Left renal cortex interstitium (tissue), 4 donors: Measurements from ENCODE around the gene GPR132. TPM values are rescaled to one million over a fixed set of nuclear protein-coding genes. Genes with fewer than 3 reads are reported as not detected.

Source experiments
- DNase-seq, 4 donors: peaks; one replicate each; pipeline ENCODE4 v3.0.0-alpha.2; 2013; ENCODE audit warnings: low read depth in 4 of 4, low spot score in 2 of 4, missing footprints in 1 of 4
- polyA plus RNA-seq, 4 donors: library from polyadenylated mRNA; unstranded; fragments of 120-200 nt; gene quantifications; one replicate each; pipeline ENCODE4 v1.2.1, GENCODE V29; 2013; ENCODE audit not compliant: insufficient read length in 4 of 4

GPR132 gene
- polyA plus RNA-seq, 4 donors: 0.31 to 0.86 (median 0.60) TPM

DNA sequence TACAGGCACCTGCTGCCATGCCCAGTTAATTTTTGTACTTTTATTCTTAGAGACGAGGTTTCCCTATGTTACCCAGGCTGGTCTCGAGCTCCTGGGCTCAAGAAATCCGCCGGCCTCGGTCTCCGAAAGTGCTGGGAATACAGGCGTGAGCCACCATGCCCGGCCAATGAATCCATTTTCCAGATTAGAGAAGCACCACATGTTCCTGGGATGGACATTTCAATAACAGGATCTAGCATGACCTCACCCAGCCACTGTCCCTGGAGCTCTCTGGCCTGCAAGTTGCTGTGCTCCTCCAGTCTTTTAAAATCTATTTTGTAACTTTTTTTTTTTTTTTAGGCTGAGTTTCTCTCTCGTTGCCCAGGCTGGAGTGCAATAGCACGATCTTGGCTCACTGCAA, 2.2 kb downstream of the GPR132 start:
- no peak for DNase-seq

DNA sequence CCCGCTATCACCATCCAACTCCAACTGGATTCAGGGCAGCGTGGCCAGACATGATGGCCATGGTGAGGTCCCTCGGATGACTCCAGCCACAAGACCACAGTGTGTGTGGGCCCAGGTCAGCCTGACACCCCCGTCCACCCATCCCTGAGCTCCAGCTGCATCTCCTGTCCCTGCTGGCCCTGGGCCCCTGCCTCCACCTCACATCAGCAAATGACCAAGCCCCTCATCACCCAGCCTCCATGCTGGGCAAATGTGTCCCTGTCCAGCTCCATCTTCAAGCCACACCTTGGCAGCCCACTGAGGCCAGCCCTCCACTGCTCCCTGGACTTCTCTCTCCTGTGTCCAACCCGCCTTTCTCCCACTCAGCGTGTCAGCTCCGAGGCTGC, 3.2 kb downstream of the GPR132 start:
- DNase-seq: no peak

DNA sequence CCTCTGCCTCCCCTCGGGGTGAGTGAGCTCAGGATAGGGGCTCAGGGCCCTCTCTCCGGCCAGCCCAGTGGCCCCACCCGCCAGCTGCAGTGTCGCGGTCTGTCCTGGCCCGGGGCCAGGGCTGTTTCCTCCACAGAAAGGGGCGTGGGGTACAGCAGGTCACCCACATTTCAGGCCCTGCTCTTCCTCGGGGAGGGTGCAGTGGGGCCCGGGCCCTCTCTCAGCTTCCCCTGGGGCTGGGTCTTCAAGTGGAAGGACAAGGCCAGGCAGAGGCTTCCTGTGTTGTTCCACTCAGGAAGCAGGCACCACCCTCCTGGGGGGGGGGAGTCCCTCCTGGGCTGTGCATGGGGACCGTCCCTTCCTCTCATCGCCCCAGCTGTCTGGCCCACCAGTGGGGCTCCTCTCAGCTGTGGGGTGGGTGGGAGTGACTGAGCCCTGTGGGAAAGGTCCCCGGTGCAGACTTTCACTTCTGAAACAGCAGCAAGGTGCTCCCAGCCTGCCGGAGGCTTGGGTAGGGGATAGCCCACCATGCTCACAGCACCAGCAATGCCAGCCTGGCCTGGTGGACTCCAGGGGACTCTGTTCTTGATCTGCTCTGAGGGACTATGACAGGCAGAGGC, 3.7 kb downstream of the GPR132 start:
- DNase-seq: no peak

DNA sequence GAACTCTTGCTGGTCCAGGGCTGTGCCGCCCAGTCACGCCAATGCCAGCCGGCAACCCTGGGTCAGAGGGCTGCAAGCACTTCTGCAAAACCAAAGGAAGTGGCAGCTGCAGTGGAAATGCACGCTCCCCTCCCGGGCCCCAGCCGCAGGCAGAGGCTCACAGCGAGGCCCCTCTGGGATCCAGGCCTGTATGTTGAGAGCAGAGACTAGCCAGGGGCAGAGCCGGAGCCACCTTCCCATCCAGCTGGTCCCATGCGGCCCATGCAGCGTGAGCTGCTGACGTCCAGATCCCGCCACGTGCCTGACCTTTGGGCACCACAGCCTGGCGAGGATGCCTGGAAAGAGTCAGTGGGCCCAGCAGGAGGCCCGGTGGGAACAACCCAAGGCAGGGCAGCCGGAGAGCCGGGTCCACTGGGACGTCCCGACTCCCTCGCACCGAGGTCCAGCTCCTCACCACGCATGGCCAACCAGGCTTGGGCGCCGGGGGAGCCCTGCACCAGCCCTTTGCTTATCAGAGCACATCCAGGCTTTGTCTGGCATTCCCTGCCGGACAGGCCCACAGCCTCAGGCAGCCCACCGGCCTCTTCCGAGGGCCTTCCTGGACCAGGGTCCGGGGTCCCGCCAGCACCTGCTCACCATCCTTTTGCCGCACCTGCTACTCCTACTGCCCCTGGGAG, 4.3 kb downstream of the GPR132 start:
- DNase-seq: no peak

DNA sequence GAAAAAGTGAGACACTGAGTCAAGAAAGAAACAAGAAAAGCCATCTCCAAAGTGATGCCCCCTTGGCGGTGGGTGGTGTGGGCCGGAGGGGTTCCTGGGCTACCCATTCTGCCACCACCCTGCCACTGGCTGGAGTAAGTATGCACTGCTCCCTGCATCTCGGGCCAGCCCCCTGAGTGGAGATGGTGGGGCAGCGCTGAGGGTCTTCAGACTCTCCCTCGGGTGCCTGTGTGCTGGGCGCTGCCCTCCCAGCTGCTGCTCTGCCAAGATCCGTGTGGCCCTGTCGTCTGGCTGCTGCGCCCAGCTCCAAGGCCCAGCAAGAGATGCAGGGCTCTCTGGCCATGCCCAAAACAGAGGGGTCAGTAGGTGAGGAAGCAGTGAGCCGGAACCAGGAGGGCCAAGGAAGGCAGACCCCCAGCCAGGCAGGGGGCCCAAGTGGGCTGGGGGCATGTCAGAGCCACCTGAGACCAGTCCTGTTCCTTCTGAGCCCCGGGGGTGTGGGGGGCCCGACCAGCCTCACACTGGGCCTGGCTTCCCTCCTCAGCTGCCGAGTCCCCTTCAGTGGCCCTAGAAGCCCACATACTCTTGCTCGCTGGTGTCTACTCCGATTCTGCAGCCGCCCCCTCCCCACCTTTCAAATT, 5.2 kb downstream of the GPR132 start:
- DNase-seq: no peak

DNA sequence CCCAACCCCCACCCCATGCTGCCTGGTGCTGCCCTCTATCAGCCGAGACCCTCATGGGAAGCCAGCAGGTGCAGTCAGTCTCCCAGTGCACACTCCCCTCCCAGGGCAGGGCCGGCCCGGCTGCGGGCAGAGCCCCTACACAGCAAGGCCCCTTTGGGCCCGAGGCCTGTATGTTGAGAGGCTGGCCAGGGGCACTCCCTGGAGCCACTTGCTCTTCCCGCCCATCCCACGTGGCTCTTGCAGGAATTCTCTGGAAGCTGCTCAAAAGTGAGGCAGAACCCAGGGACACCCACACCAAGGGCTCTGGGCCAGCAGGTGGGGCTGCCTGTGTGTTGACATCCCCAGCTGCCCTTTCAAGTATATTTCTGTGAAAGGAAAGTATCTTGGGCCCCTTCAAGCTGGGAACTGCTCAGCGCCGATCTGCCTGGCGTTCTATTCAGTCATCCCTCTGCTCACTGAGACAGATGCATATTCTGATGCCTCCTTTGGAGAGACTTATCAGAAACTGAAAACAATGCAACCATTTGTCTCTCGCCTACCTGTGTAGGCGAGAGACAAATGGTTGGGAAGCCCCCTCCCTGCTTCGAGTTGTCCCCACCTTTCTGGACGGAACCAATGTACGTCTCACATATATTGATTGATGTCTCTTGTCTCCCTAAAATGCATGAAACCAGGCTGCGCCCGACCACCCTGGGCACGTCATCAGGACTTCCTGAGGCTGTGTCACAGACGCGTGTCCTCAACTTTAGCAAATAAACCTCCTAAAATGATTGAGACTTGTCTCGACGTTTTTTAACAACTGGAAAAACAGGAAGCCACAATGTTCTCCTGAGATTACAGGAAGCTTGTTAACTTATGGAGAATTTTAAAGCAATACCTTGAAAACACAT, 6.0 kb downstream of the GPR132 start:
- DNase-seq: no peak

DNA sequence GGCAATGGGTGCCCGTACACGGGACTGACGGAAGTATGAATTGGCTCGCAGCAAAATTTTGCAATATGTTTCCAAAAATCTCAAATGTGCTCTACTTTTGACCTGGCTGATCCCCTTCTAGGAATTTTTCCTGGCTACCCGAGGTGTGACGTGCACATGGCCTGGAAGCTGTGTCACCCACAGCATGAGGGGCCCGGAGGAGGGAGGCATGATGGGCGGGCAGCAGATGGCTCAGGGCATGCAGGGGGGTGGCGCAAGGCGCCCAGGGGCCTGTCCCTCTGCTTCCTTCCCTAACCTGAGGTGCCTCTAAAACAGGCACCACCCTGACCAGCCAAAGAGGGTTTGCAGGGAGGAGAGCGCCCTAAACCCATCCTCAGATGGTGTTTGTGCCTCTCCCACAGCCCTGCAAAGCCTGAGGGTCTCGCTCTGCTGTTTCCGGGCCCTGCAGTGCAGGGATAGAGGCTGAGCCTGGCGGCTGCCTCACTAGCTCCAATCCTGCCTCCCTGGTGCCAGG, 6.7 kb downstream of the GPR132 start:
- DNase-seq: no peak

DNA sequence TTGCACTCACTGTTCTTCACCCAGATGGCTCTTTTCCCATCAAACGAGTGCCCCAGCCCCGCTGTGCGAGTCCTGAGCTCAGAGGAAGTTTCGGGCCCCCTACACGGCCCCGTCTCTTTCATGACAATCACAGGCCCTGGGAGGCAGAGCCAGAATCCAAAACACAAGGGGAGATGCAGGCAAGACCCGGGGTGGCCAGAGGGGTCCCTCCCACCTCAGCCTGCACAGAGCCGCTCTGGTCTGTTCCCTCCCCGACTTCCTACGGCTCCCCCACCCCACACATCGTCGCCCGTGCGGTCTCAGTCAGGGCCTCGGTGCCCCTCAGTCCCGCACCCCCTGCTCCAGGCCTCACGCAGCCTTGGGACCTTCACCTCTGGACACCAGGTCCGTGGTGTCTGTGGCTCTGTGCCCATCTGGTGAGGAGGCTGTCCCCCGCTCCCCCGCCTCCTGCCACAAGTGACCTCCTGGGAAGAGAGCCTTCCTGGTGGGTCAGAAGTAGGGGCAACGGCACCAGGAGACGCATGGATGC, 8.9 kb downstream of the GPR132 start:
- no peak for DNase-seq

DNA sequence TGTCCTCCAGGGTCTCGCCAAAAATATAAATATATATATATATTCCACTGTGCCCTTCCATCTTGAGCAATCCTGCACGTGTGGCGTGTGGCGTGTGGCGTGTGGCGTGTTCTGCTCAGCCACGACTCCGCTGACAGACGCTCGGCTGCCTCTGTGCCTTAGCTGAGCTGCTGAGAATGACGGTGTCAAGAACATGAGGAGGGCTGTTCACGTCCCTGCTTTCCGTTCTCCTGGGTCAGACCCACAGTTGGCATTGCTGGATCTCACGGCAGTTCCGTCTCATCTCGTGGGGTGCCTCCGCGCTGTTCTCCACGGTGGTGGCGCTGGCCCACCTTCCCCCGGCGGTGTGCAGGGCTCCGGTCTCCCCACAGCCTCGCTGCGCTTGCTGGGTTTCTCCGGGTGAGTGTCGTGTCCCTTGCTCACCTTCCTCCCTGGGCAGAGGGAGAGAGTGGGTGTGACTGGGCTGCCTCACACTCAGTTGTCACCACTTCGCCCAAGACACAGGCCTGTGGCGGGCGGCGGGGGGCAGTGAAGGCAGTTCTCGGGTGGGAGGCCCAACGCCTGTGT, 9.4 kb downstream of the GPR132 start:
- no peak for DNase-seq

DNA sequence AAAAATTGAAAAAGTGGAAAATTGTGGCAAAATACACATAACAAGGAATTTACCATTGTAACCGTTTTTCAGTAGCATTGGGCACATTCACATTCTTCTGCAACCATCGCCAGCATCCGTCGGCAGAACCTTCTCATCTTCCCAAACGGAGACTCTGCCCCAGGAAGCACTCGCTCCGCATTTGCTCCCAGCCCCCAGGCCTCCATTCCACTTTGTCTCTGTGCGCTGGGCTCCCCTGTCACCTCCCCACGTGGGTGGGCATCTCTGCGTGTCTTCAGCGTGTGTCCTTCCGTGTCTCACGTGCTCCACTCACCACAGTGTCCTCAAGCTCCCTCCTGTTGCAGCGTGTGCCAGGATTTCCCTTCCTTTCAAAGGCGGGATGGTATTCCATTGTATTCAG, 9.9 kb downstream of the GPR132 start:
- DNase-seq: no peak

DNA sequence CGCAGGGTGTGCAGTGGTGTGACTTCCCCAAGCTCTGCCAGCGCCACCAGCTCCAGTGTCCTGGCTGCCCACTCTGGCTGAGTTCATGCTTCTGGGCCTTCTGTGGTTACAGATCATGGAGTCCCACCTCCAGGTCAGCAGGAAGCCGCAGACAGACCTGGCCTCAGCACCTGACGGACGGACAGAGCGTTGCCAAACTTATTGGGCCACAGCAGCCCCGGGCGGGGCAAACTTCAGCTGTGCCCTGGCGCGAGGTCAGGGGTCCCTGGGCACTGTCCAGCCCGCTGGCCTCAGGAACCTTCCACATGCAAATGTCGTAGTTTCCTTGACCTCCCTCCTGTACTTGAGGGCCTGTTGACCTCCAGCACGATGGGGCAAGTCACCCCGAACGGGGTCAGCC, 11.2 kb downstream of the GPR132 start:
- DNase-seq: no peak

DNA sequence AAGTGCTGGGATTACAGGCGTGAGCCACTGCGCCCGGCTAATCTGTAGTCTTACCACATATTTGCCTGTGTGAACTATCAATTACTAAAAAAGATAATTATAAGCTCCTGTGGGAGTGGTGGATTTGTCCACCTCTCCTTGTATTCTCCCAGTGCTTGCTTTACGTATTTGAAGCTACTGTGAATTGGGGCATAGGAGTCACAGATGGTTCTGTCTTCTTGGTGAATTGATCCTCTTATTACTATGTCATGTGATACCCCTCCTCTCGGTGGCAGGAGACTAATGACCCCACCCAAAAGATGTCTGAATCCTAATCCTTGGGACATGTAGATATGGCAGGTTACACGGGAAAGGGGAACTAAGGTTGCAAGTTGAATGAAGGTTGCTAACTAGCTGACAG, 11.8 kb downstream of the GPR132 start:
- DNase-seq: no peak

DNA sequence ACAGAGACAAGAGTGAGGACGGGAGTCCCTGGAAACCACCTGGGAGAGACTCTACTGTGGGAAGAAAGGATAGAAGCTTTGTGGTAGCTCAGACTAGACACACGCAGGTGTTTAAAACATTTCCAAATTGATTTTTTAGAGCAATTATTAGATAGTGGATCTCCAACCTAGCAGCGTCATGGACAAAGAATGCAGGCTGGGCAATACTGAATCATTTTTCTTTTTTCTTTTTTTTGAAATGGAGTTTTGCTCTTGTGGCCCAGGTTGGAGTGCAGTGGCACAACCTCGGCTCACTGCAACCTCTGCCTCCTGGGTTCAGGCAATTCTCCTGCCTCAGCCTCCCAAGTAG, 13.1 kb downstream of the GPR132 start:
- no peak for DNase-seq

DNA sequence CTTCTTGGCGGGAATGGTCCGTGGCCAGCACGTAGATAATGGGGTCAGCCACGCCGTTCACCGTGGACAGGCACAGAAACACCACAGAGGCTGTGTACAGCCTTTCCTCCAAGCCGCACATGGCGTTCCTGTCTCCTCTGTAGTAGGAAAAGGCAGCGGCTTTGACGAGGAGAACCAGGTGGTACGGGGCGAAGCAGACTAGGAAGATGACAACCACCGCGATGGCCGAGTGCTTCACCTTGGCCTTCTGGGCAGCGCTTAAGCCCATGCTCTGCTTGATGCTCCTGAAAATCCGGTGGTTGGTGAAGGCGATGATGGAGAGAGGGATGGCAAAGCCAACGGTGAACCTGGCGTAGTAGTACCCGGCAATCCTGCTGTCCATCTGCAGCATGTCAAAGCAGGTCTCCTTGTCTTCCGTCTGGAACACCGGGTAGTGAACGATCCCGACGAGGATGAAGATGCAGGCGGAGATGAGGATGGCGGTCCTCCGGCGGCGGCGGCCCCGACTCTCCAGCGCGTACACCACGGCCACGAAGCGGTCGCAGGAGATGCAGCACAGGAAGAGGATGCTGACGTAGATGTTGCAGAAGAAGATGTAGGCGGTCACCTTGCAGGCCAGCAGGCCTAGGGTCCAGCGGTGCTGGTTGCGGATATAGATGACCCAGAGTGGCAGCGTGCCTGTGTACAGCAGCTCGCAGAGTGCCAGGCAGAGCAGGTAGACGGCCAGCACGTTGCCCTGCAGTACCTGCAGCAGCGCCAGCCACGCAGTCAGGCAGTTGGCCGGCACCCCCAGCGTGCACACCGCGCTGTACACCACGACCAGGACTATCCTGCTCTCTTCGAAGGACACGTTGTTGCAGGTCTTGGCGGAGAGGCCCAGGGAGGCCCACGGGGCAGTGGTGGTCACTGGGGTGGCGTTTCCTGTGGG, 13.8 kb downstream of the GPR132 start:
- no peak for DNase-seq

DNA sequence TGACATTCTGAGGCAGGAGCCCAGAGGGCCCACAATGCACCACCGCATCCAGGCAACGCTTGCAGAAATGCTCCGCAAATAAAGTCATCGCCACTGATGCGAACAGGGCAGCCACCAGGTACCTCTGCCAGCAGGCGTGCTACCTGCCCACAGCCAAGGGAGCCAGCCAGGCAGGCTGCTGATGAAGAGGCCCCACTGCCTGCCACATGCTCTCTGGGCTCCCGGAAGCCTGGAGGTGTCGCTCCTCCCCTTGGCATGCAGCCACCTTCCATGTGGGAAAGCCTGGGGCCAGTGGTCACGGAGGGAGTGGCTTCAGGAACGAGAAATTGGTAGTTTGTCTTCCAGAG, 14.7 kb downstream of the GPR132 start:
- DNase-seq: no peak

DNA sequence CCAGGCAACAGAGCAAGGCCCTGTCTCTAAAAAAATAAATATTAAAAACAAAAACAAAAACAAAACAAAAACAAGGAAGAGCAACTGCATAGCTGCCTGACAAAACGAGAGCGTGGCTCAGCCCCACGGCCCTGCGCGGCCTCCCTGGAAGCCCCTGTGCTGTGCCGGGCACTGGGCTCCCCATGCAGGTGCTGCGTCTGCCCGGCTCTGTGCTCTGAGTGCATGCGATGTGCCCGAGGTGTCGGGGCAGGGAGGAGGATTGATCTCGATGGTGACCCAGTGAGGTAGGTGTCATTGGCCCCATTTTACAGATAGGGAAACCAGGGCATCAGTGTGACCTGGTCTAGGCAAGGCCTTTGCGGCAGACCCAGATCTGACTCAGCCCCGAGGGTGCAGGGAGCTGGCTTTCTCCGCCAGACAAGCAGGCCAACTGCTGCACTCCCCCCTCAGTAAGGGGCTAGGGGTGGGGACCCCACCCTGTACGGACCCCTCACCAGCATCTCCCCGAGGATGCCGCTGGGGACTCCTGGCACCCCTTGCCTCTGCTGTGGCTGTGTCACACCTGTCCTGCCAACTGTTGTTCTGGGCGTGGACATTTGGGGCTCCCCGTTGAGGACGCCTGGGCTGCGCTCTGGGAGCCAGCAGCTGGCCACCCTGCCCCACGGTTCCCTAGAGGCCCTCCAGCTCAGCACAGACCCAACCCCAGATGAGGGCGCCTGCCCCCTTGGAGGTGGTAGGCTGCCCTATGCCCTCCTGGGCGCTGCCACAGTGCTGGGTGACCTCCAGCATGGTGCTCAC, 15.3 kb downstream of the GPR132 start:
- no peak for DNase-seq

DNA sequence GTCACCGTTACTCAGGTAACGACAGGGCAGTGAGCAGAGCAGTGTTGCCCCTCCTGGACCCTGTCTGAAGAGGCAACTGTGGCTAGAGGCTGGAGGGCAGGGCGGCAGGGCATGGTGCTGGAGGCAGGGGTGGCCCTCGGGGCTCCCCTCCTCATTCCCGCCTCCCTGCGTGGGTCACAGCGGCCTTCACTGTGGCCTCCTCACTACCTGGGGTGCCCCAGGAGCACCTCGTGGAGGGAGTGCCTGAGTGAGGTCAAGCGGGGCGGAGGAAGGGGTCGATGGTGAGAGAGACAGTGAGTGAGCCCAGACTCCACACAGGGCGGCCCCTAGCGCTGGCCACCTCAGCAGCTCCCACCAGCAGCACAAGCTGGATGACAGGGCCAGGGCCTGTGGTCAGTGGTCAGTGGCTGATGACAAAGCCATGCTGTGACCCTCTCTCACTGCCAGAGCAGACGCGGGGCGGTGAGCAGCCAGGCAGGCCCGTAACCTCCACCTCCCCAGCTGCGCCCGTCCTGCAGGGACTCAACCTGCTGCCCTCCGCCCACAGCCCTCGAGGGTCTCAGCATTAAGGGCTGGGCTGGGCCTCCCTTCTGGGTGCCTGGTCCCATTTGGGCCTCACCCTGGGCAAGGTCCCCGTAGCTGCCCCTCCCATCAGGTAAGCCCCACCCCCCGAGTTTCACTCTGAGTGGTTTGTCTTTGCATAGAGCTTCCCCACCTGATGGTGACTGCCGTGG, 17.8 kb downstream of the GPR132 start:
- no peak for DNase-seq

DNA sequence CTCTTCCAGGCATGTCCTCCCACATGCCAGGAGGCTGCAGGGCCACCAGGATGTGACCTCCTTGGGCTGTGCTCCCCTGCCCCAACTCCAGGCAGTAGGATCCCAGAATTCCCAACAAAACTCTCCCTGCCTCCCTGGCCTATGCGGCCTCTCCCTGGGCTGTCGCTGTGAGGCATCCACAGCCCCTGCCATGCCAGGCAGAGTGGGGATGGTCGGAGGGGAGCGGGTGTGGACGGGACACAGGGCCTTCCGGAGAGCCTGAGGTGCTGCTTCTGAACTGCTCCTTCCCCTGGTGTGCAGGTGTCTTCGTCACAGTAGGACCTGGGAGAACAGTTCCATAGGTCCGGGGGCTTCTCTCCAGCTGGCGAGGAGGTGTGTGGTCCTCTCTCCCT, 18.3 kb downstream of the GPR132 start:
- DNase-seq: no peak
